HG02938 (cell line): ENCODE data around the gene ASB10.

ENCODE experiments used
- ATAC-seq: cut with Tn5 transposase; IDR thresholded peaks from one replicate; pipeline ENCODE4 v1.9.1; 2021; ENCODE audit warnings: mild to moderate bottlenecking, moderate library complexity; ENCODE audit not compliant: unreplicated experiment

The ASB10 gene, protein sequence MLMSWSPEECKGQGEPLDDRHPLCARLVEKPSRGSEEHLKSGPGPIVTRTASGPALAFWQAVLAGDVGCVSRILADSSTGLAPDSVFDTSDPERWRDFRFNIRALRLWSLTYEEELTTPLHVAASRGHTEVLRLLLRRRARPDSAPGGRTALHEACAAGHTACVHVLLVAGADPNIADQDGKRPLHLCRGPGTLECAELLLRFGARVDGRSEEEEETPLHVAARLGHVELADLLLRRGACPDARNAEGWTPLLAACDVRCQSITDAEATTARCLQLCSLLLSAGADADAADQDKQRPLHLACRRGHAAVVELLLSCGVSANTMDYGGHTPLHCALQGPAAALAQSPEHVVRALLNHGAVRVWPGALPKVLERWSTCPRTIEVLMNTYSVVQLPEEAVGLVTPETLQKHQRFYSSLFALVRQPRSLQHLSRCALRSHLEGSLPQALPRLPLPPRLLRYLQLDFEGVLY

GRCh38 chr7:151186640-151187408, at the start of gene ASB10:
ASB10 (minus strand) TSS chr7:151187250; CDS start chr7:151187130, 120 bp downstream.
- no peak for ATAC-seq

GRCh38 chr7:151236406-151236805, 49.4 kb upstream of the ASB10 start:
- ATAC-seq: no peak

DNA sequence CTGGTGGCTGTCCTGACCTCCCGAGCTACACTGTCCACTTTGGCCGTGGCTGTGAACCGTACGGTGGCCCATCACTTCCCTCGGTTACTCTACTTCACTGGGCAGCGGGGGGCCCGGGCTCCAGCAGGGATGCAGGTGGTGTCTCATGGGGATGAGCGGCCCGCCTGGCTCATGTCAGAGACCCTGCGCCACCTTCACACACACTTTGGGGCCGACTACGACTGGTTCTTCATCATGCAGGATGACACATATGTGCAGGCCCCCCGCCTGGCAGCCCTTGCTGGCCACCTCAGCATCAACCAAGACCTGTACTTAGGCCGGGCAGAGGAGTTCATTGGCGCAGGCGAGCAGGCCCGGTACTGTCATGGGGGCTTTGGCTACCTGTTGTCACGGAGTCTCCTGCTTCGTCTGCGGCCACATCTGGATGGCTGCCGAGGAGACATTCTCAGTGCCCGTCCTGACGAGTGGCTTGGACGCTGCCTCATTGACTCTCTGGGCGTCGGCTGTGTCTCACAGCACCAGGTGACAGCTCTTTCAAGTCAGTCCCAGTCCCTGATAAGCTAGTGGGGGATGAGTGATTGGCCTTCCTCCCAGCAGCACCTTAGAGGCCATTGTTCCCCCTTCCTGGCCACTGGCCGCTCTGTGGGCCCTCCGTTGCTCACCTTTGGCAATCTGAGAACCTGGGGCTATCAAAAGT, 48.2 kb upstream of the ASB10 start:
- no peak for ATAC-seq

GRCh38 chr7:151233804-151234203, 46.8 kb upstream of the ASB10 start:
- no peak for ATAC-seq

DNA sequence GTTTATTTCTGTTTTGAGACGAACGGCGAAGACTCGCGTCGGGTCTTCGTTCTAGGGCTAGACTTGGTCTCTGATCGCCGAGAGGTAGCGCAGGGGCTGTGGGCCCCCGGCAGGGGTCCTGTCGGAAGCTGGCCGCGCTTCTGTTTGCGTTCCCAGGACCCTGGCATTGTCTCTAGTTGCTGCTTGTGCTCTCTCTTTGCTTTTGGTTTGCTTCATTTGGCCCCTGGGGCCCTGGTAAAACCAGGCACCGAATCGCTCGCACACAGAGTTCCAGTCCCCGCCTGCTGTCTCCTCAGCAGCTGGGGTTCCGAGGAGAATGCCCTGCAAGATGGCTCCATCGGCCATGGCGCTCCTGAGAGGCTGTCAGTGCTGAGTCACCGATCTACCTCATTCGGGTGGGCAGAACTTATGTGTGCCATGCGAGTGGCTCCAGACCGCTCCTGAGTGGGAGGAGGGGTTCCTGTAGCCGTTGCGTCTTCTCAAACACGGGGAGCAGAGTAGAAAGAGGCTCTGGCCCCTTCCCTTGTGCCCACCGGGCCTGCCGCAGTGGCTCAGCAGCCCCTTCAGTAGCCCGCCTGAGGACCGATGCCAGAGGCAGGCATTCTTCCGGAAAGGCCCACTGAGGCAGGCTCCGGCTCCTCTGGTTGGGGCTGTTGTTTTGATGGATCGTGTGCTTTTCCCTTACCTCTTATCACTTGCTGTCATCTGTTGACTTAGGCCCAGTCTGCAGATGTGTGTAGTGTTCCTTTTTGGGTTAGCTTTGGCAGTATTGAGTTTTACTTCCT, 46.1 kb upstream of the ASB10 start:
- ATAC-seq: peak; percentile 37

GRCh38 chr7:151232091-151232916, 45.3 kb upstream of the ASB10 start, which contains the start of gene CHPF2:
CHPF2 (plus strand) TSS chr7:151232483; CDS start chr7:151234012, 1,529 bp downstream.
- peak; percentile 97 for ATAC-seq

GRCh38 chr7:151231080-151231479, 44.0 kb upstream of the ASB10 start:
- ATAC-seq: no peak

DNA sequence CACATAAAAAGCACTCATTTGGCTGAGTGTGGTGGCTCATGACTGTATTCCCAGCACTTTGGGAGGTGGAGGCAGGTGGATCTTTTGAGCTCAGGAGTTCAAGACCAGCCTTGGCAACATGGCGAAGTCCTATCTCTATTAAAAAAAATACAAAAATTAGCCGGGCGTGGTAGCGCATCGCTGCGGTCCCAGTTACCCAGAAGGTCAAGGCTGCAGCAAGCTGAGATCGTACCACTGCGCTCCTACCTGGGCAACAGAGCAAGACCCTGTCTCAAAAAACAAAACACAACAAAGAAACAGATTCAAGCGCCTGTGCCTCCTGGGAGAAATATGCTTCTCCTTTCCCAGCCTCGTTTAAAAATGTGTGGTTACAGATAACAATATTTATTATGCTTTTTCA, 42.2 kb upstream of the ASB10 start:
- ATAC-seq: no peak

DNA sequence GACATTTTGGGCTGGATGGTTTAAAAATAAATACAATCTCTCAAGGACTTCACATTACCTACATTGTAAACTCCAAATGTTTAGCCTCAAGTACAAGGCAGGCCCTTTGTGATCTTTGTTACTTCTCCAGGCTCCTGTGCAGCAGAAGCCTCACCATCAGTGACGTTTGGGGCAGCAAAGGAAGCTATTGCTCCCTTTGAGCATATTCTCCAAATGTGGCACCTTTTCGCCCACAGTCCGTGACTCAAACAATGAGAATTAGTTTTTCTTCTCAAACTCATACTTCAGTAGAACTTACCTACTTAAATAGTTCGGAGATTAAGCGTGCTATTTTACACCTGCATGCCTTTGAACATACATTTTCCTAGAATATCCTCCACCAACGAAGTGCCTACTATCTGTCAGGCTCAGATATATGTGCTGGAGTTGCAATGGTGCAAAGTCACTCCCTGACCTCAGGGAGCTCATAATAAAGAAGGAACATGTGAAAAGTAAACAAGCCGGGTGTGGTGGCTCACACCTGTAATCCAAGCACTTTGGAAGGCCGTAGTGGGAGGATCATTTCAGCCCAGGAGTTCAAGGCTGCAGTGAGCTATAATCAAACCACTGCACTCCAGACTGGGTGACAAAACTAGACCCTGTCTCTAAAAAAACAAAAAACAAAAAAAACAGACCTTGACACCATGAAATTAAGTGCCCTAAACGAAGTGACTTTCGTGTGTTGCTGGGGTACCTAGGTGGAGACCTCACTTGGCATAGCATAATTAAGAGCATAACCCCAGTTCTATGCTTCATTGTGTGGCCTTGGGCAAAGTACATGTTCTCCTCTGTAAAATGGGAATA, 41.2 kb upstream of the ASB10 start:
- no peak for ATAC-seq

- peak; percentile 96 for ATAC-seq
Measured at GRCh38 chr7:151226875-151227782, 40.1 kb upstream of the ASB10 start, which contains the start of gene ABCF2. ABCF2 (minus strand) TSS chr7:151227205; CDS start chr7:151226458, 747 bp downstream.

DNA sequence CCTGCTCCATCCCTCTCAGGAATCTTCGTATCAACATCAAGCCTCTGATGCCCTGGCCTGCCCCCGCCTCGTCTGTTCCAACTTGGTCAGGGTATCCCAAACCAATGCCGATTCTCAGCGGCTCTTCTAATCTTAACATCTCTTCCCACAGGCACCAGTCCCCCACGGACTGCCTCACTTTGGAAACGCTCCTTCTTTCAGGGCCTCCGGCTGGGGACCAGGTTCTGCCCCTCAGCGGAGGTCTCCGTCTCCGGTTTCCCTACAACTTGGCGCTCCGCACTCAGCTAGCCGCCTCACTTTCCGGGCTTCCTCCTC, 39.5 kb upstream of the ASB10 start:
- peak; percentile 9 for ATAC-seq

DNA sequence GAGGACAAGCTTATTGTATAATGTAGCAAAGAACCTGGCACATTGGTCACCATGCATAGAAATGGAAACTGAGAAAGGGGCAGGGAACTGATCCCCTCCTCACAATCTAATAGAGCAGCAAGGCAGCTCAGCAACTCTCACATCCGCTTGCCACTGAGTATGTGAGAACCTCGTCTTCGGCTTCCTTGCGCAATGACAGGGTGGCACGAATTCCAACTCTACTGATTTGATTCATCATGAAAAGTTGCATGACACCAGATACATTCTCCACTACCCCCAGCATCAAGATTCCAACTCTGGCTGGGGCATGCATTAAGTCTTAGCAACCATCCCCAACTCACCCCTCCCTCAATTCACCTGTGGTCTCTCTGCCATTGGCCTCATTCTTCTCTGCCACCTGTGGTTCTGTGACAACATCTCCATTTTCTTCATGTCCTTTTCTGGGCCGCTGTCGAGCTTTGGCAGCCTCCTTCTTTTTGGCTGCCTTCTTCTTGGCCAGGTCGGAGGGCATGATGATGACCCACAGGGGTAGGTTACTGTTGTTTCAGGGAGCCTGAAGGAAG, 39.0 kb upstream of the ASB10 start:
- no peak for ATAC-seq

DNA sequence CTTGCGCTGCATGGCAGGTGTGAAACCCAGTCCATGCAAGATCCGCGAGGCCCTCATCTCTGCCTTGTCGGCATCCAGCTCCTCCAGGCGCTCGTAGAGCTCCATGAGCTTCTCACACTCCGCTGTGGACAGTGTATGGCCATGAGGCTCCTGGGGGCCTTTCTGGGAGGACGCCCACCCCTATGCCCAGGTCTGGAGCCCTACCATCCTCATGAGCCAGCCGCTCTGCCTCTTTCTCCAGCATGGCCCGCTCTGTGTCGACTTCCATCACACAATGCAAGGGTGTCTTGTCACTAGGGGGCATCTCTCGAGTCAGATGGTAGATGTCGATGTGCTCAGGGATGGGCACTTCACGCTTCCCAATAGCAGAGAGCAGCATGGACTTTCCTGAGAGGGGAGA, 36.7 kb upstream of the ASB10 start:
- no peak for ATAC-seq

DNA sequence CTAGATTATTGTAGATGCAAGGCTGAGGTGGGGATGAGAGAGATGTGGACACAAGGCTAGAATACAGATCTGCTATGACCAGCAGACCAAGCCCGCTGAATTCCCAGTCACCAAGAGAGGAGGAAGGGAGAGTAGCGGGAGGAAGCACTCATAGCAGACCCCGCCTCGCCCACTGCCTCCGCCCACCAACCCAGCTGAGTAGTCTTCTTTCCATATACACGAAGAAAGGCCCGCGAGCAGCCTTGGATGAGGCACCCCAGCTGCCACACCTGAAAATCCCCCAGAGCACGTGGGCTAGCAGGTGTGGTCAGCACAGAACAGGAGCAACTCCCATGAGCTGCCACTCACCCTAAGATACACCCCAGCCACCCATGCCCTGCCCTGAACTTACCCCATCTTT, 31.1 kb upstream of the ASB10 start:
- ATAC-seq: no peak

- ATAC-seq: no peak
Measured at GRCh38 chr7:151215396-151215795, 28.3 kb upstream of the ASB10 start.

- ATAC-seq: no peak
Measured at GRCh38 chr7:151213826-151214225, 26.8 kb upstream of the ASB10 start.

GRCh38 chr7:151212626-151213025, 25.6 kb upstream of the ASB10 start:
- no peak for ATAC-seq
